WTC11 (cell line): ENCODE measurements around the gene KIAA1210. TPM values are rescaled to one million over a fixed set of nuclear protein-coding genes. Genes with fewer than 3 reads are reported as not detected.

Source experiments
- ATAC-seq: fragments of 200-7000 bp; cut with Tn5 transposase; 2 replicates; pipeline ENCODE4 v1.10.0; 2021; ENCODE audit warnings: mild to moderate bottlenecking, moderate library complexity
- CTCF ChIA-PET: fragments of 300-600 bp; sonication (Branson Sonifier 250); formaldehyde crosslinking; loops from one replicate; lab custom pipeline; 2021; ENCODE audit warnings: antibody characterized with exemption; lab: Charles Lee
- POLR2A ChIA-PET: fragments of 350-600 bp; sonication (Branson Sonifier 250); formaldehyde crosslinking; loops from one replicate; lab custom pipeline; 2021; ENCODE audit warnings: antibody characterized with exemption; lab: Charles Lee
- DNase-seq: peaks from one replicate; pipeline ENCODE4 v3.0.0; 2021; ENCODE audit warnings: low spot score
- H3K27ac Mint-ChIP-seq: 2 replicates; pipeline ENCODE4 v1.8.0; 2021; ENCODE audit warnings: mixed read lengths
- H3K27me3 Mint-ChIP-seq: 2 replicates; pipeline ENCODE4 v1.8.0; 2021; ENCODE audit warnings: low read depth, mild to moderate bottlenecking, moderate library complexity, mixed read lengths
- H3K36me3 Mint-ChIP-seq: 2 replicates; pipeline ENCODE4 v1.8.0; 2021; ENCODE audit warnings: mixed read lengths
- H3K4me1 Mint-ChIP-seq: 2 replicates; pipeline ENCODE4 v1.8.0; 2022; ENCODE audit warnings: mixed read lengths
- H3K4me3 Mint-ChIP-seq: 2 replicates; pipeline ENCODE4 v1.8.0; 2021; ENCODE audit warnings: mild to moderate bottlenecking, moderate library complexity, mixed read lengths
- H3K9me3 Mint-ChIP-seq: 2 replicates; pipeline ENCODE4 v1.8.0; 2021; ENCODE audit warnings: mixed read lengths
- E2F4 ChIP-seq: sonication (generic); formaldehyde crosslinking; IDR thresholded peaks from 2 replicates; pipeline ENCODE4 v1.8.1; 2022; ENCODE audit warnings: low read depth, mild to moderate bottlenecking, moderate library complexity, missing genetic modification reagents, borderline replicate concordance
- ELF4 ChIP-seq: sonication (generic); formaldehyde crosslinking; IDR thresholded peaks from 2 replicates; pipeline ENCODE4 v1.8.1; 2022; ENCODE audit warnings: low read depth, mild to moderate bottlenecking, moderate library complexity, missing genetic modification reagents
- ESRRA ChIP-seq: sonication (generic); formaldehyde crosslinking; IDR thresholded peaks from 2 replicates; pipeline ENCODE4 v1.8.1; 2022; ENCODE audit warnings: mild to moderate bottlenecking, missing genetic modification reagents, borderline replicate concordance
- ETV6 ChIP-seq: sonication (generic); formaldehyde crosslinking; IDR thresholded peaks from 2 replicates; pipeline ENCODE4 v1.8.1; 2022; ENCODE audit warnings: mild to moderate bottlenecking, missing genetic modification reagents
- FOXK1 ChIP-seq: sonication (generic); formaldehyde crosslinking; IDR thresholded peaks from 2 replicates; pipeline ENCODE4 v1.8.0; 2022; ENCODE audit warnings: mild to moderate bottlenecking, moderate library complexity, missing genetic modification reagents
- FOXP1 ChIP-seq: sonication (generic); formaldehyde crosslinking; IDR thresholded peaks from 2 replicates; pipeline ENCODE4 v1.8.0; 2022; ENCODE audit warnings: missing genetic modification reagents, mild to moderate bottlenecking, moderate library complexity, borderline replicate concordance
- GRHL2 ChIP-seq: fragments of 250-450 bp; sonication (Bioruptor Pico); IDR thresholded peaks from 2 replicates; pipeline ENCODE4 v1.8.0; 2022; ENCODE audit warnings: mild to moderate bottlenecking, moderate library complexity; ENCODE audit not compliant: insufficient replicate concordance, severe bottlenecking
- HMGXB4 ChIP-seq: sonication (generic); formaldehyde crosslinking; IDR thresholded peaks from 2 replicates; pipeline ENCODE4 v1.8.1; 2023; ENCODE audit warnings: mild to moderate bottlenecking, moderate library complexity, missing genetic modification reagents
- MXD4 ChIP-seq: fragments of 250-450 bp; sonication (Bioruptor Pico); IDR thresholded peaks from 2 replicates; pipeline ENCODE4 v1.8.0; 2021; ENCODE audit warnings: mild to moderate bottlenecking, moderate library complexity, borderline replicate concordance
- NFATC4 ChIP-seq: fragments of 250-450 bp; sonication (Bioruptor Pico); IDR thresholded peaks from 2 replicates; pipeline ENCODE4 v1.9.0; 2021; ENCODE audit warnings: mild to moderate bottlenecking
- PRDM15 ChIP-seq: sonication (generic); formaldehyde crosslinking; IDR thresholded peaks from 2 replicates; pipeline ENCODE4 v1.8.0; 2022; ENCODE audit warnings: missing genetic modification reagents
- RELA ChIP-seq: sonication (generic); formaldehyde crosslinking; IDR thresholded peaks from 2 replicates; pipeline ENCODE4 v1.8.1; 2022; ENCODE audit warnings: missing genetic modification reagents, mild to moderate bottlenecking, borderline replicate concordance
- ZNF317 ChIP-seq: sonication (generic); formaldehyde crosslinking; IDR thresholded peaks from 2 replicates; pipeline ENCODE4 v1.8.1; 2023; ENCODE audit warnings: low read depth, mild to moderate bottlenecking, moderate library complexity, missing genetic modification reagents, borderline replicate concordance
- total RNA-seq: library from RNA; stranded (reverse); gene quantifications from 3 replicates; pipeline ENCODE4 v1.2.3, GENCODE V29; 2021
- TF ChIP-seq, protein P1 (sequence below): fragments of 200-600 bp; IDR thresholded peaks from 2 replicates; pipeline ENCODE4 v1.8.0; 2022; ENCODE audit warnings: antibody characterized with exemption
- TF ChIP-seq, protein P2 (sequence below): fragments of 250-450 bp; sonication (Bioruptor Pico); IDR thresholded peaks from 2 replicates; pipeline ENCODE4 v1.9.0; 2021; ENCODE audit warnings: mild to moderate bottlenecking, borderline replicate concordance

KIAA1210 gene
- total RNA-seq, 1 experiment from 2014 or later, result not detected

DNA sequence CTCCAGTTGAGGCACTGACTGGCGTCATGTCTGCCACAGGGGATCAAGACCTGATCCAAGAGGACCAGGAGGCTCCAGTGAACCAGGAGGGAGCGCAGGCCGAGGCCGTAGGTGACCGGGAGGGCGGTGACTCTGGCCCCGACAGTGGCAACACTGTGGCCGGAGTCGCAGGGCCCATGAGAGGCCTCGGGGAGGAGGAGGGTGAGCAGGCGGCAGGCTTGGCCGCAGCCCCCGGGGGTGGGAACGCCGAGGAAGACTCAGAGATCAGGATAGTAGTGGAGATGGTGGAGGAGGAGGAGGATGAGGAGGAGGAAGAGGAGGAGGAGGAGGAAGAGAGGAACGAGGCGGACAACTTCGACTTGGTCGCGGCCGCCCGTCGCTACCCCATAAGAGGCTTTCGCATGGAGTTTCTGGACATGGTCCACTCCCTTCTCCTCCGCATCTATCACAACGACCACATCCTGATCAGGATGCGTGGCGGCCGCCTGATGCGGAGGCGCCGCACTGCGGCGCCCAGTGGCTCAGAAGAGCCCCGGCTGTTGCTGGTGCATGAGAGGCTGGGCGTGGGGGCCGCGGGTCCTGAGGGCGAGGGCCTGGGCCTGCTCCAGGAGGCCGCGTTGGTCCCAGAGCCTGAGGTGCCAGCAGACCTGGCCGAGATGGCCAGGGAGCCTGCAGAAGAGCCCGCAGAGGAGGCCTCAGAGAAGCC, 54.3 kb downstream of the KIAA1210 start:
- POLR2A ChIA-PET, result no interaction called here
- no peak overlapping the region for H3K27ac Mint-ChIP-seq
- no peak for ATAC-seq
- no peaks in the 10 kb centered on the region for H3K36me3 Mint-ChIP-seq
- TF ChIP-seq ELF4 (CRISPR knock-in tag) (no peak), MXD4 (CRISPR knock-in tag) (no peak), NFATC4 (CRISPR knock-in tag) (no peak), ZNF317 (CRISPR knock-in tag) (no peak), GRHL2 (CRISPR knock-in tag) (no peak), PRDM15 (CRISPR knock-in tag) (no peak), E2F4 (no peak), HMGXB4 (CRISPR knock-in tag) (no peak), ETV6 (CRISPR knock-in tag) (no peak), ESRRA (CRISPR knock-in tag) (no peak), FOXP1 (no peak), FOXK1 (CRISPR knock-in tag) (no peak), RELA (no peak)
- TF ChIP-seq, protein P1, sequence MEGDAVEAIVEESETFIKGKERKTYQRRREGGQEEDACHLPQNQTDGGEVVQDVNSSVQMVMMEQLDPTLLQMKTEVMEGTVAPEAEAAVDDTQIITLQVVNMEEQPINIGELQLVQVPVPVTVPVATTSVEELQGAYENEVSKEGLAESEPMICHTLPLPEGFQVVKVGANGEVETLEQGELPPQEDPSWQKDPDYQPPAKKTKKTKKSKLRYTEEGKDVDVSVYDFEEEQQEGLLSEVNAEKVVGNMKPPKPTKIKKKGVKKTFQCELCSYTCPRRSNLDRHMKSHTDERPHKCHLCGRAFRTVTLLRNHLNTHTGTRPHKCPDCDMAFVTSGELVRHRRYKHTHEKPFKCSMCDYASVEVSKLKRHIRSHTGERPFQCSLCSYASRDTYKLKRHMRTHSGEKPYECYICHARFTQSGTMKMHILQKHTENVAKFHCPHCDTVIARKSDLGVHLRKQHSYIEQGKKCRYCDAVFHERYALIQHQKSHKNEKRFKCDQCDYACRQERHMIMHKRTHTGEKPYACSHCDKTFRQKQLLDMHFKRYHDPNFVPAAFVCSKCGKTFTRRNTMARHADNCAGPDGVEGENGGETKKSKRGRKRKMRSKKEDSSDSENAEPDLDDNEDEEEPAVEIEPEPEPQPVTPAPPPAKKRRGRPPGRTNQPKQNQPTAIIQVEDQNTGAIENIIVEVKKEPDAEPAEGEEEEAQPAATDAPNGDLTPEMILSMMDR, result no peak
- TF ChIP-seq, protein P2, sequence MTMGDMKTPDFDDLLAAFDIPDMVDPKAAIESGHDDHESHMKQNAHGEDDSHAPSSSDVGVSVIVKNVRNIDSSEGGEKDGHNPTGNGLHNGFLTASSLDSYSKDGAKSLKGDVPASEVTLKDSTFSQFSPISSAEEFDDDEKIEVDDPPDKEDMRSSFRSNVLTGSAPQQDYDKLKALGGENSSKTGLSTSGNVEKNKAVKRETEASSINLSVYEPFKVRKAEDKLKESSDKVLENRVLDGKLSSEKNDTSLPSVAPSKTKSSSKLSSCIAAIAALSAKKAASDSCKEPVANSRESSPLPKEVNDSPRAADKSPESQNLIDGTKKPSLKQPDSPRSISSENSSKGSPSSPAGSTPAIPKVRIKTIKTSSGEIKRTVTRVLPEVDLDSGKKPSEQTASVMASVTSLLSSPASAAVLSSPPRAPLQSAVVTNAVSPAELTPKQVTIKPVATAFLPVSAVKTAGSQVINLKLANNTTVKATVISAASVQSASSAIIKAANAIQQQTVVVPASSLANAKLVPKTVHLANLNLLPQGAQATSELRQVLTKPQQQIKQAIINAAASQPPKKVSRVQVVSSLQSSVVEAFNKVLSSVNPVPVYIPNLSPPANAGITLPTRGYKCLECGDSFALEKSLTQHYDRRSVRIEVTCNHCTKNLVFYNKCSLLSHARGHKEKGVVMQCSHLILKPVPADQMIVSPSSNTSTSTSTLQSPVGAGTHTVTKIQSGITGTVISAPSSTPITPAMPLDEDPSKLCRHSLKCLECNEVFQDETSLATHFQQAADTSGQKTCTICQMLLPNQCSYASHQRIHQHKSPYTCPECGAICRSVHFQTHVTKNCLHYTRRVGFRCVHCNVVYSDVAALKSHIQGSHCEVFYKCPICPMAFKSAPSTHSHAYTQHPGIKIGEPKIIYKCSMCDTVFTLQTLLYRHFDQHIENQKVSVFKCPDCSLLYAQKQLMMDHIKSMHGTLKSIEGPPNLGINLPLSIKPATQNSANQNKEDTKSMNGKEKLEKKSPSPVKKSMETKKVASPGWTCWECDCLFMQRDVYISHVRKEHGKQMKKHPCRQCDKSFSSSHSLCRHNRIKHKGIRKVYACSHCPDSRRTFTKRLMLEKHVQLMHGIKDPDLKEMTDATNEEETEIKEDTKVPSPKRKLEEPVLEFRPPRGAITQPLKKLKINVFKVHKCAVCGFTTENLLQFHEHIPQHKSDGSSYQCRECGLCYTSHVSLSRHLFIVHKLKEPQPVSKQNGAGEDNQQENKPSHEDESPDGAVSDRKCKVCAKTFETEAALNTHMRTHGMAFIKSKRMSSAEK, result no peak
- no peaks in the 10 kb centered on the region for H3K9me3 Mint-ChIP-seq
- H3K4me1 Mint-ChIP-seq, result no peaks in the 10 kb centered on the region
- DNase-seq, result no peak
- CTCF ChIA-PET, result no interaction called here
- peaks cover 4% of the 10 kb centered on the region; the same call in 1 of the 2 replicates for H3K27me3 Mint-ChIP-seq
- no peak overlapping the region for H3K4me3 Mint-ChIP-seq
